Neutrophil (primary cell): ENCODE results near the gene UROC1.

ENCODE experiments used
- H3K27ac ChIP-seq: fragments of 200-600 bp; sonication (generic); 2 replicates; pipeline ENCODE4 v1.5.1; 2016; ENCODE audit warnings: mild to moderate bottlenecking, moderate library complexity
- H3K27me3 ChIP-seq: fragments of 200-600 bp; sonication (generic); 2 replicates; pipeline ENCODE4 v1.6.0; 2016; ENCODE audit warnings: mild to moderate bottlenecking
- H3K36me3 ChIP-seq: fragments of 200-600 bp; sonication (generic); 2 replicates; pipeline ENCODE4 v1.5.1; 2017
- H3K4me1 ChIP-seq, 2 experiments: fragments of 200-600 bp in 1 of 2; sonication (generic) in 1 of 2; 1 replicate in 1 of 2; 2 replicates in 1 of 2; pipeline versions ENCODE4 v1.5.1 to v1.6.1; 2013 to 2016; ENCODE audit warnings: low read depth in 1 of 2, low read length in 1 of 2, mild to moderate bottlenecking in 1 of 2, moderate library complexity in 1 of 2; ENCODE audit not compliant: control insufficient read depth in 1 of 2, insufficient read depth in 1 of 2
- H3K4me3 ChIP-seq, 2 experiments: fragments of 200-600 bp in 1 of 2; sonication (generic) in 1 of 2; 1 replicate in 1 of 2; 2 replicates in 1 of 2; pipeline ENCODE4 v1.5.1; 2013 to 2016; ENCODE audit warnings: low read depth in 1 of 2, low read length in 1 of 2, mild to moderate bottlenecking in 1 of 2, moderate library complexity in 1 of 2
- H3K9me3 ChIP-seq: fragments of 200-600 bp; sonication (generic); 2 replicates; pipeline ENCODE4 v1.5.1; 2016
- CTCF ChIP-seq: fragments of 200-600 bp; sonication (generic); IDR thresholded peaks from 2 replicates; pipeline ENCODE4 v1.5.1; 2016; ENCODE audit warnings: antibody characterized with exemption

UROC1 gene

GRCh38 chr3:126514161-126514560, 3.4 kb downstream of the UROC1 start:
- Histone ChIP-seq H3K4me1 (no peaks in the 10 kb centered on the region), H3K27ac (no peak overlapping the region), H3K36me3 (no peaks in the 10 kb centered on the region), H3K9me3 (no peaks in the 10 kb centered on the region), H3K4me3 (no peak overlapping the region), H3K27me3 (peaks cover 9% of the 10 kb centered on the region)
- TF ChIP-seq CTCF, result no peak

GRCh38 chr3:126512916-126513650, 4.5 kb downstream of the UROC1 start:
- Histone ChIP-seq H3K27me3 (peaks cover 2% of the 10 kb centered on the region), H3K4me1 (no peaks in the 10 kb centered on the region), H3K27ac (no peak overlapping the region), H3K36me3 (no peaks in the 10 kb centered on the region), H3K9me3 (no peaks in the 10 kb centered on the region), H3K4me3 (no peak overlapping the region)
- no peak for TF ChIP-seq CTCF

- no peak for TF ChIP-seq CTCF
- no peak overlapping the region for H3K27ac ChIP-seq
- no peaks in the 10 kb centered on the region for H3K36me3 ChIP-seq
- no peaks in the 10 kb centered on the region for H3K27me3 ChIP-seq
- no peaks in the 10 kb centered on the region for H3K9me3 ChIP-seq
- H3K4me3 ChIP-seq, result no peak overlapping the region
- no peaks in the 10 kb centered on the region for H3K4me1 ChIP-seq
Measured at GRCh38 chr3:126512026-126512425, 5.5 kb downstream of the UROC1 start.

GRCh38 chr3:126511291-126511690, 6.3 kb downstream of the UROC1 start:
- no peak overlapping the region for H3K4me3 ChIP-seq
- TF ChIP-seq CTCF, result no peak

GRCh38 chr3:126510308-126510910, 7.2 kb downstream of the UROC1 start:
- no peaks in the 10 kb centered on the region for H3K36me3 ChIP-seq
- no peaks in the 10 kb centered on the region for H3K27me3 ChIP-seq
- no peaks in the 10 kb centered on the region for H3K9me3 ChIP-seq
- TF ChIP-seq CTCF, result no peak
- H3K4me1 ChIP-seq, result no peaks in the 10 kb centered on the region
- no peak overlapping the region for H3K27ac ChIP-seq
- H3K4me3 ChIP-seq, result no peak overlapping the region

More at GRCh38 chr3:126511291-126511690, 6.3 kb downstream of the UROC1 start:
- Histone ChIP-seq H3K27ac (no peak overlapping the region), H3K9me3 (no peaks in the 10 kb centered on the region), H3K36me3 (no peaks in the 10 kb centered on the region), H3K4me1 (no peaks in the 10 kb centered on the region), H3K27me3 (no peaks in the 10 kb centered on the region)
